Ishikawa (cell line): ENCODE measurements around the gene CEACAM5.

Source experiments
- CEBPB ChIP-seq: IDR thresholded peaks from 2 replicates; pipeline ENCODE4 v1.6.1; 2012
- CREB1 ChIP-seq: IDR thresholded peaks from 2 replicates; pipeline ENCODE4 v1.6.1; 2012; ENCODE audit warnings: low read depth
- FOXM1 ChIP-seq: IDR thresholded peaks from 2 replicates; pipeline ENCODE4 v1.6.1; 2012; ENCODE audit warnings: low read depth, borderline replicate concordance
- MAX ChIP-seq: IDR thresholded peaks from 2 replicates; pipeline ENCODE4 v1.6.1; 2012
- NFIC ChIP-seq: IDR thresholded peaks from 2 replicates; pipeline ENCODE4 v1.6.1; 2012
- RAD21 ChIP-seq: IDR thresholded peaks from 2 replicates; pipeline ENCODE4 v1.6.1; 2012; ENCODE audit warnings: low read depth
- TAF1 ChIP-seq: IDR thresholded peaks from 2 replicates; pipeline ENCODE4 v1.6.1; 2012; ENCODE audit warnings: low read depth, mild to moderate bottlenecking
- TCF12 ChIP-seq: IDR thresholded peaks from 2 replicates; pipeline ENCODE4 v1.6.1; 2012; ENCODE audit warnings: low read depth
- TEAD4 ChIP-seq: IDR thresholded peaks from 2 replicates; pipeline ENCODE4 v1.6.1; 2012
- USF1 ChIP-seq: IDR thresholded peaks from 2 replicates; pipeline ENCODE4 v1.6.1; 2012
- YY1 ChIP-seq: IDR thresholded peaks from 2 replicates; pipeline ENCODE4 v1.6.1; 2012; ENCODE audit warnings: low read depth
- ZBTB7A ChIP-seq: IDR thresholded peaks from 2 replicates; pipeline ENCODE4 v1.6.1; 2012; ENCODE audit warnings: low read depth
- TF ChIP-seq, protein P1 (sequence below): IDR thresholded peaks from 2 replicates; pipeline ENCODE4 v1.6.1; 2012; ENCODE audit warnings: low read depth, mild to moderate bottlenecking

CEACAM5 gene

DNA sequence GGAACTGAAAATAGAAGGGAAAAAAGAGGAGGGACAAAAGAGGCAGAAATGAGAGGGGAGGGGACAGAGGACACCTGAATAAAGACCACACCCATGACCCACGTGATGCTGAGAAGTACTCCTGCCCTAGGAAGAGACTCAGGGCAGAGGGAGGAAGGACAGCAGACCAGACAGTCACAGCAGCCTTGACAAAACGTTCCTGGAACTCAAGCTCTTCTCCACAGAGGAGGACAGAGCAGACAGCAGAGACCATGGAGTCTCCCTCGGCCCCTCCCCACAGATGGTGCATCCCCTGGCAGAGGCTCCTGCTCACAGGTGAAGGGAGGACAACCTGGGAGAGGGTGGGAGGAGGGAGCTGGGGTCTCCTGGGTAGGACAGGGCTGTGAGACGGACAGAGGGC, at the start of gene CEACAM5:
CEACAM5 (plus strand) TSS at position 146 of the 400 bp plus-strand sequence; CDS start at position 252, 106 bp downstream.
- TF ChIP-seq TEAD4 (no peak), CREB1 (no peak), ZBTB7A (no peak), FOXM1 (no peak)
- TF ChIP-seq, protein P1, sequence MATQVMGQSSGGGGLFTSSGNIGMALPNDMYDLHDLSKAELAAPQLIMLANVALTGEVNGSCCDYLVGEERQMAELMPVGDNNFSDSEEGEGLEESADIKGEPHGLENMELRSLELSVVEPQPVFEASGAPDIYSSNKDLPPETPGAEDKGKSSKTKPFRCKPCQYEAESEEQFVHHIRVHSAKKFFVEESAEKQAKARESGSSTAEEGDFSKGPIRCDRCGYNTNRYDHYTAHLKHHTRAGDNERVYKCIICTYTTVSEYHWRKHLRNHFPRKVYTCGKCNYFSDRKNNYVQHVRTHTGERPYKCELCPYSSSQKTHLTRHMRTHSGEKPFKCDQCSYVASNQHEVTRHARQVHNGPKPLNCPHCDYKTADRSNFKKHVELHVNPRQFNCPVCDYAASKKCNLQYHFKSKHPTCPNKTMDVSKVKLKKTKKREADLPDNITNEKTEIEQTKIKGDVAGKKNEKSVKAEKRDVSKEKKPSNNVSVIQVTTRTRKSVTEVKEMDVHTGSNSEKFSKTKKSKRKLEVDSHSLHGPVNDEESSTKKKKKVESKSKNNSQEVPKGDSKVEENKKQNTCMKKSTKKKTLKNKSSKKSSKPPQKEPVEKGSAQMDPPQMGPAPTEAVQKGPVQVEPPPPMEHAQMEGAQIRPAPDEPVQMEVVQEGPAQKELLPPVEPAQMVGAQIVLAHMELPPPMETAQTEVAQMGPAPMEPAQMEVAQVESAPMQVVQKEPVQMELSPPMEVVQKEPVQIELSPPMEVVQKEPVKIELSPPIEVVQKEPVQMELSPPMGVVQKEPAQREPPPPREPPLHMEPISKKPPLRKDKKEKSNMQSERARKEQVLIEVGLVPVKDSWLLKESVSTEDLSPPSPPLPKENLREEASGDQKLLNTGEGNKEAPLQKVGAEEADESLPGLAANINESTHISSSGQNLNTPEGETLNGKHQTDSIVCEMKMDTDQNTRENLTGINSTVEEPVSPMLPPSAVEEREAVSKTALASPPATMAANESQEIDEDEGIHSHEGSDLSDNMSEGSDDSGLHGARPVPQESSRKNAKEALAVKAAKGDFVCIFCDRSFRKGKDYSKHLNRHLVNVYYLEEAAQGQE, result no peak

GRCh38 chr19:41666075-41666474, 42.4 kb upstream of the CEACAM5 start:
- TF ChIP-seq MAX (no peak), FOXM1 (no peak)

- TF ChIP-seq CREB1 (no peak), FOXM1 (no peak), NFIC (no peak), TCF12 (no peak)
Observed at GRCh38 chr19:41668315-41668714, 40.1 kb upstream of the CEACAM5 start.

- TF ChIP-seq USF1, result no peak
- no peak for TF ChIP-seq CEBPB
- TF ChIP-seq, protein P1, result no peak
- TF ChIP-seq TCF12, result no peak
Observed at GRCh38 chr19:41670755-41671154, 37.7 kb upstream of the CEACAM5 start.

- TF ChIP-seq MAX, result no peak
Observed at GRCh38 chr19:41671486-41671885, 36.9 kb upstream of the CEACAM5 start.

DNA sequence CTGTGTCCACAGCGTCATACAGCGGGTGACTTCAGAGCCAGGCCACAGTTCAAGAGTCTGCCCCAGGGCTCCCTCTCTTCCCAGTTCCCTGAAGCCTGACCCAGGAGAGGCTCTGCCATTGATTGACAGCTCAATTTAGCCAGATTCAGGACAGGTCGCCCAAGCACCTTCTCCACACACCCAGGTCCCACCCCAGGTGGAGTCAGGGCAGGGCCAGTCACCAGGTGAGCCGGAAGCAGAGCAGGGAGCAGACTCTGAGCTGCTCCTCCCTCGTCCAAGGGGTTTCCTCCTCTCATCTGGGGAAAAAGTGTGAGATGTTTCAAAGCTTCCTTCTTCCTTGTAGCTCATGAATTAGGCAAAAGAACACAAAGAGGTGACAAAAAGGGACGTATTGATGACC, 26.0 kb upstream of the CEACAM5 start:
- TF ChIP-seq, protein P1, result no peak
- TF ChIP-seq TCF12 (no peak), CEBPB (no peak), TAF1 (no peak)

DNA sequence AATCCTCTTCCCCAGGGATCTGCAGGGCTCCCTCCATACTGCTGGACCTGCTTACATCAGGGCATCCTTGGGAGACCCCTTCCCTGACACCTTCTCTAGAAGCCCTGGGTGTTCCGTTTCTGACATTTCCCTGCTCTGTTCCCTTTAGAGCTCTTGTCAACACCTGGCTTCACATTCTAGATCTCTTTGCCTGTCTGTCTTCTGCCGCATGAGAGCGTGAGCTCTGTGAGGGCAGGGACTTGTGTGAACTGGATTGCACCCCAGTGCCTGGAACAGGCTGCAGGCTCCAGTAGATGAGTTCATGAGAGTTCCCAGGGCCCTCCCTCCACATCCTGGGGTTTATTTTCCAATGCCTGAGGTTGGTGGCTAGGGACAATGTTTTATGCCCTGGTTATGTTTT, 21.0 kb upstream of the CEACAM5 start:
- TF ChIP-seq RAD21 (no peak), CREB1 (no peak), NFIC (no peak), ZBTB7A (no peak), TCF12 (no peak), USF1 (no peak), TEAD4 (no peak), CEBPB (no peak), YY1 (no peak)
- TF ChIP-seq, protein P1, result no peak
